C4-2B (cell line): ENCODE results near the gene TMEM121.
"Not testable (repeated sequence)": the region's sequence is repeated elsewhere in the genome, so short reads cannot be mapped to it uniquely, and the experiment has no call there.

Experiments used
- H3K27ac ChIP-seq: fragments of 450-650 bp; 2 replicates; pipeline ENCODE4 v1.5.1; 2017
- CTCF ChIP-seq: fragments of 450-650 bp; conservative IDR thresholded peaks from 2 replicates; pipeline ENCODE4 v1.5.1; 2017; ENCODE audit warnings: mild to moderate bottlenecking
- ZFX ChIP-seq: fragments of 450-650 bp; IDR thresholded peaks from 2 replicates; pipeline ENCODE4 v1.6.1; 2017

The TMEM121 gene

DNA sequence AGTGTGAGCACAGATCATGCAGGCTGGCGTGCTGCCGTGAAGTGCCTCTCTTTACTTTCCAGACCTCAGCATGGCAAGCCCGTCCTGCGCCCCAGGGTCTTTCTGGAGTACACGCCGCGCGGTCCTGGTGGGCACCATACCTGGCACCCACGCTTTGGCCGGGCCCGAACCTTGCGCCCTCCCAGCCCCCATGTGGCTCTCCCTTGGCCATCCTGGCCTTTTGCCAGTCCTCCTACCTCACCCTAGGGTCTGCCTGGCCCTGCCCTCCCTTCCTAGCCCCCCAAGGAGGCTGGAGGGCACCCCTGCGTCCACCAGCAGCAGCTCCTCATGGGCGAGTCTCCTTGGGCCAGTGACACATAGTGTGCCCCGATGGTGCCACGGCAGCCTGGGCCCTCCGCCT is 48.0 kb downstream of the TMEM121 start:
- H3K27ac ChIP-seq, result not testable (repeated sequence)

GRCh38 chr14:105575016-105575700 is 48.8 kb downstream of the TMEM121 start:
- H3K27ac ChIP-seq, result not testable (repeated sequence)

DNA sequence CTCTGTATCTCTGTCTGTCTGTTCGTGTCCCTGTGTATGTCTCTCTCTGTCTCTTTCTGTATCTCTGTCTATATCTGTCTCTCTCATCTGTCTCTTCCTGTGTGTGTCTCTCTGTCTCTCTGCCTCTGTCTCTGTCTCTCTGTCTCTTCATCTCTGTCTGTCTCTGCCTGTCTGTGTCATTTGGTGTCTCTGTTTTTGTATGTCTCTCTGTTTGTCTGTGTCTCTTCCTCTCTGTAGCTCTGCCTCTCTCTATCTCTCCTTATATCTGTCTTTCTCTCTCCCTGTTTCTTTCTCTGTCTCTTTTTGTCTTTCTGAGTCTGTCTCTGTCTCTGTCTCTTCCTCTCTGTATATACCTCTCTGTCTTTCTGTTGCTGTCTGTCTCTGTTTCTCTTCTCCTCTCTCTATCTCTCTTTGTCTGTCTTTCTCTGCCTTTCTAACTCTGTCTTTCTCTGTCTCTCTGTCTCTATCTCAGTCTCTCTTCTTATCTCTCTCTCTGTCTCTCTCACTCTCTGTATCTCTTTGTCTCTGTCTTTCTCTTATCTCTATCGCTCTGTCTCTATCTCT is 50.2 kb downstream of the TMEM121 start:
- no peak for TF ChIP-seq ZFX
- TF ChIP-seq CTCF, result no peak
- no peak overlapping the region for H3K27ac ChIP-seq

DNA sequence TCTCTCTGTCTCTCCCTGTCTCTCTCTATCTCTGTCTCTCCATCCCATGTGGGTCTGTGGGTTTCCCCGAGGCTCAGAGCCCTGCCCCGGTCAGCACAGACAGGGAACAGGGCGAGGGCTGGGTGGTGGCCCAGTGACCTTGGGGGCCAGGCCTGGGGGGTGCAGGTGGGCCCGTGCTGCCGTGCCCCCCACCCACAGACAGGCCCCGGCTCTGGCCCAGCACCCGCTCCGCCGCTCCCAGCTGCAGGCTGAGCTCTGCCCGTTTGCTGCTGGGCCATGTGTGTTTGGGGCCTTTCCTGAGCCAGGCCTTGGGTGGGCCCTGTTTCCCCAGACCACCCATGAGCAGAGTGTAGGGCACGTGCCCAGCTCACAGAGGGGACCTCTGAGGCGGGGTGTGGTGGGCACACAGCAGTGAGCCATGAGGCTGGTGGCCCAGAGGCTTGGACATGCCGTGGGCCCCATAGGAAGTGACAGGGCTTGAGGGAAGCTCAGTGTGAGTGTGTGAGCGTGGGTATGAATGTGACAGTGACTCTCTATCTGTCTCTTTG is 51.0 kb downstream of the TMEM121 start:
- TF ChIP-seq ZFX (no peak), CTCF (no peak)
- H3K27ac ChIP-seq, result no peak overlapping the region

- no peak overlapping the region for H3K27ac ChIP-seq
- TF ChIP-seq ZFX (no peak), CTCF (no peak)
Observed at GRCh38 chr14:105578070-105578469, 51.7 kb downstream of the TMEM121 start.

- not testable (repeated sequence) for H3K27ac ChIP-seq
Observed at GRCh38 chr14:105579221-105579620, 52.8 kb downstream of the TMEM121 start.
